ENCODE data around the gene ITGAD.

ITGAD gene

GRCh38 chr16:31451681-31452351 lies 58.7 kb downstream of the ITGAD start:
- Histone ChIP-seq H3K4me2 (ENCODE audit: low read depth, low read length, poor library complexity, severe bottlenecking) (no peak overlapping the region), H3K79me2 (ENCODE audit: insufficient read depth, low read length) (peaks cover 20% of the 10 kb centered on the region), H3K9ac (ENCODE audit: low read depth, low read length, poor library complexity, severe bottlenecking) (no peak overlapping the region), H3K9me2 (replicated peaks; ENCODE audit: low read depth, low read length) (no peaks in the 10 kb centered on the region), H3K4me3 (ENCODE audit: low read length, poor library complexity, severe bottlenecking) (no peak overlapping the region), H3K4me1 (ENCODE audit: insufficient read depth, low read length, poor library complexity, severe bottlenecking) (peaks cover 24% of the 10 kb centered on the region), H3K9me3 (ENCODE audit: insufficient read depth, low read depth, low read length) (no peaks in the 10 kb centered on the region), H3K27me3 (ENCODE audit: insufficient read depth, low read length, poor library complexity, severe bottlenecking) (no peaks in the 10 kb centered on the region), H3K36me3 (ENCODE audit: insufficient read depth, low read length) (no peaks in the 10 kb centered on the region), H3F3A (ENCODE audit: low read depth) (no peaks in the 10 kb centered on the region), H2AFZ (ENCODE audit: low read length) (no peak overlapping the region), H4K20me1 (ENCODE audit: insufficient read depth, low read length, poor library complexity, severe bottlenecking) (peaks cover 15% of the 10 kb centered on the region)
- TF ChIP-seq EZH2phosphoT487 (IDR thresholded peaks at IDR 0.05; ENCODE audit: borderline replicate concordance) (no peak), CTCF (conservative IDR thresholded peaks at IDR 0.05; ENCODE audit: low read length) (peak; percentile 64)

GRCh38 chr16:31452631-31453106 lies 59.5 kb downstream of the ITGAD start:
- Histone ChIP-seq H3K9me2 (replicated peaks; ENCODE audit: low read depth, low read length) (no peaks in the 10 kb centered on the region), H3K4me2 (ENCODE audit: low read depth, low read length, poor library complexity, severe bottlenecking) (no peak overlapping the region), H3K9ac (ENCODE audit: low read depth, low read length, poor library complexity, severe bottlenecking) (no peak overlapping the region), H3K4me1 (ENCODE audit: insufficient read depth, low read length, poor library complexity, severe bottlenecking) (peaks cover 32% of the 10 kb centered on the region), H4K20me1 (ENCODE audit: insufficient read depth, low read length, poor library complexity, severe bottlenecking) (peaks cover 24% of the 10 kb centered on the region), H3K36me3 (ENCODE audit: insufficient read depth, low read length) (no peaks in the 10 kb centered on the region), H3K27me3 (ENCODE audit: insufficient read depth, low read length, poor library complexity, severe bottlenecking) (no peaks in the 10 kb centered on the region), H2AFZ (ENCODE audit: low read length) (no peak overlapping the region), H3K9me3 (ENCODE audit: insufficient read depth, low read depth, low read length) (no peaks in the 10 kb centered on the region), H3K4me3 (ENCODE audit: low read length, poor library complexity, severe bottlenecking) (no peak overlapping the region), H3F3A (ENCODE audit: low read depth) (peaks cover under 1% of the 10 kb centered on the region; the same call in 1 of the 2 replicates), H3K79me2 (ENCODE audit: insufficient read depth, low read length) (peaks cover 28% of the 10 kb centered on the region)
- no peak for TF ChIP-seq CTCF (conservative IDR thresholded peaks at IDR 0.05; ENCODE audit: low read length)

- Histone ChIP-seq H3K9ac (ENCODE audit: low read depth, low read length, poor library complexity, severe bottlenecking) (peak overlapping the region; percentile 29), H3K4me2 (ENCODE audit: low read depth, low read length, poor library complexity, severe bottlenecking) (no peak overlapping the region), H3K36me3 (ENCODE audit: insufficient read depth, low read length) (no peaks in the 10 kb centered on the region), H3K79me2 (ENCODE audit: insufficient read depth, low read length) (peaks cover 31% of the 10 kb centered on the region), H3K9me2 (replicated peaks; ENCODE audit: low read depth, low read length) (no peaks in the 10 kb centered on the region), H3K4me1 (ENCODE audit: insufficient read depth, low read length, poor library complexity, severe bottlenecking) (peaks cover 36% of the 10 kb centered on the region), H3F3A (ENCODE audit: low read depth) (peaks cover 6% of the 10 kb centered on the region), H2AFZ (ENCODE audit: low read length) (no peak overlapping the region), H3K9me3 (ENCODE audit: insufficient read depth, low read depth, low read length) (no peaks in the 10 kb centered on the region), H3K27me3 (ENCODE audit: insufficient read depth, low read length, poor library complexity, severe bottlenecking) (no peaks in the 10 kb centered on the region), H3K4me3 (ENCODE audit: low read length, poor library complexity, severe bottlenecking) (no peak overlapping the region), H4K20me1 (ENCODE audit: insufficient read depth, low read length, poor library complexity, severe bottlenecking) (peaks cover 29% of the 10 kb centered on the region)
- TF ChIP-seq CTCF (conservative IDR thresholded peaks at IDR 0.05; ENCODE audit: low read length), result no peak
- TF ChIP-seq EZH2phosphoT487 (IDR thresholded peaks at IDR 0.05; ENCODE audit: borderline replicate concordance), result no peak
These were observed 60.4 kb downstream of the ITGAD start for GRCh38 chr16:31453255-31454204.

Data from Loucy (cell line).